HCT116 (cell line): Measurements from ENCODE around the gene GRIP1. TPM values are rescaled to one million over a fixed set of nuclear protein-coding genes. Genes with fewer than 3 reads are reported as not detected.

Experiments
- ATAC-seq: fragments of 200-7000 bp; cut with Tn5 transposase; 2 replicates; pipeline ENCODE4 v1.9.1; 2020; ENCODE audit warnings: mild to moderate bottlenecking, moderate library complexity
- BruUV-seq: library from RNA; stranded (reverse); fragments of 400-500 nt; replicated peaks from 2 replicates; lab custom pipeline; 2021; lab: Mats Ljungman, UMichigan
- CTCF ChIA-PET: fragments of 300-600 bp; sonication (Branson Sonifier 250); formaldehyde crosslinking; loops from one replicate; lab custom pipeline; 2021; ENCODE audit warnings: antibody characterized with exemption; lab: Charles Lee
- POLR2A ChIA-PET: fragments of 300-600, 350-600 bp; sonication (Branson Sonifier 250); formaldehyde crosslinking; loops from one replicate; lab custom pipeline; 2021; ENCODE audit warnings: antibody characterized with exemption; lab: Charles Lee
- RAD21 ChIA-PET, 2 experiments: fragments of 300-600 bp; sonication (Branson Sonifier 250); formaldehyde crosslinking; loops; one replicate each; lab custom pipeline; 2023; ENCODE audit warnings: low total read pairs in 2 of 2; ENCODE audit not compliant: uncharacterized antibody in 2 of 2, unreplicated experiment in 2 of 2, low non-redundant PET in 1 of 2; lab: Charles Lee
- DNase-seq: peaks from one replicate; pipeline ENCODE4 v3.0.0-alpha.2; 2010; ENCODE audit warnings: low read depth, low spot score
- H2AFZ ChIP-seq: fragments of 200-600 bp; shearing (Covaris generic), sonication (generic); 2 replicates; pipeline ENCODE4 v1.6.1; 2017; ENCODE audit warnings: low read depth, mixed run types, mixed read lengths, antibody characterized with exemption, low read length; ENCODE audit not compliant: poor library complexity, severe bottlenecking
- H3K27ac ChIP-seq: 2 replicates; pipeline ENCODE4 v1.5.1; 2012; ENCODE audit warnings: low read depth, low read length
- H3K27me3 ChIP-seq: fragments of 200-600 bp; sonication (generic); 2 replicates; pipeline ENCODE4 v1.6.1; 2016; ENCODE audit warnings: mixed run types, low read length, mixed read lengths; ENCODE audit not compliant: insufficient read depth
- H3K36me3 ChIP-seq, 2 experiments: fragments of 200-500 bp in 1 of 2; fragments of 200-600 bp in 1 of 2; sonication (Bioruptor generic) in 1 of 2; sonication (generic) in 1 of 2; 2 replicates each; pipeline versions ENCODE4 v1.5.1 to v1.6.1; 2014 to 2016; ENCODE audit warnings: low read length in 2 of 2, inconsistent platforms in 1 of 2, mixed read lengths in 1 of 2, mixed run types in 1 of 2; ENCODE audit not compliant: insufficient read depth in 2 of 2, control insufficient read depth in 1 of 2
- H3K4me1 ChIP-seq, 2 experiments: fragments of 200-600 bp in 1 of 2; sonication (generic) in 1 of 2; 2 replicates each; pipeline versions ENCODE4 v1.5.1 to v1.6.1; 2012 to 2017; ENCODE audit warnings: low read length in 2 of 2, inconsistent platforms in 1 of 2, mild to moderate bottlenecking in 1 of 2, mixed read lengths in 1 of 2, mixed run types in 1 of 2, moderate library complexity in 1 of 2; ENCODE audit not compliant: insufficient read depth in 2 of 2, control insufficient read depth in 1 of 2
- H3K4me2 ChIP-seq: fragments of 200-600 bp; sonication (generic); 2 replicates; pipeline ENCODE4 v1.6.1; 2017; ENCODE audit warnings: mixed run types, low read length, mixed read lengths
- H3K4me3 ChIP-seq, 2 experiments: fragments of 200-600 bp in 1 of 2; sonication (generic) in 1 of 2; replicated peaks in 1 of 2; 2 replicates each; pipeline ENCODE4 v1.5.1; 2011 to 2016; ENCODE audit warnings: low read length in 2 of 2, control low read depth in 1 of 2, low read depth in 1 of 2, mild to moderate bottlenecking in 1 of 2, mixed read lengths in 1 of 2, mixed run types in 1 of 2
- H3K79me2 ChIP-seq: fragments of 200-600 bp; sonication (generic); 2 replicates; pipeline ENCODE4 v1.6.1; 2017; ENCODE audit warnings: mild to moderate bottlenecking, mixed run types, low read length, moderate library complexity, mixed read lengths; ENCODE audit not compliant: insufficient read depth
- H3K9ac ChIP-seq: fragments of 200-600 bp; sonication (generic); 2 replicates; pipeline ENCODE4 v1.6.1; 2016; ENCODE audit warnings: low read length, mixed read lengths
- H3K9me2 ChIP-seq: fragments of 200-600 bp; sonication (generic), shearing (Covaris generic); 2 replicates; pipeline ENCODE4 v1.6.1; 2017; ENCODE audit warnings: mixed run types, mild to moderate bottlenecking, moderate library complexity; ENCODE audit not compliant: insufficient read depth
- H3K9me3 ChIP-seq, 2 experiments: fragments of 200-500 bp in 1 of 2; fragments of 200-600 bp in 1 of 2; sonication (Bioruptor generic) in 1 of 2; sonication (generic) in 1 of 2; 2 replicates each; pipeline ENCODE4 v1.6.1; 2014 to 2017; ENCODE audit warnings: low read length in 2 of 2, mixed read lengths in 2 of 2, inconsistent platforms in 1 of 2, low read depth in 1 of 2, mild to moderate bottlenecking in 1 of 2, mixed run types in 1 of 2, moderate library complexity in 1 of 2; ENCODE audit not compliant: control insufficient read depth in 1 of 2, insufficient read depth in 1 of 2
- H4K20me1 ChIP-seq: fragments of 200-600 bp; sonication (generic), shearing (Covaris generic); 2 replicates; pipeline ENCODE4 v1.6.1; 2017; ENCODE audit warnings: mixed run types, mild to moderate bottlenecking, moderate library complexity; ENCODE audit not compliant: insufficient read depth
- RAD21 ChIP-seq: IDR thresholded peaks from 2 replicates; pipeline ENCODE4 v1.6.1; 2012; ENCODE audit warnings: low read depth, mild to moderate bottlenecking
- ZNF274 ChIP-seq: fragments of 200-500 bp; sonication (Bioruptor generic); IDR thresholded peaks from 2 replicates; pipeline ENCODE4 v1.6.1; 2014; ENCODE audit warnings: mild to moderate bottlenecking, low read depth, low read length, inconsistent platforms
- intact Hi-C: fragments of 100-400 bp; cut with micrococcal nuclease; formaldehyde crosslinking; loops from 2 replicates; pipeline ENCODE4 v1.10.0; 2022
- total RNA-seq: library from RNA; stranded (reverse); gene quantifications from one replicate; pipeline ENCODE4 v1.2.1, GENCODE V29; 2021; ENCODE audit not compliant: unreplicated experiment
- TF ChIP-seq, protein P1 (sequence below): IDR thresholded peaks from 2 replicates; pipeline ENCODE4 v1.6.1; 2012
- TF ChIP-seq, protein P2 (sequence below): IDR thresholded peaks from 2 replicates; pipeline ENCODE4 v1.6.1; 2011; ENCODE audit warnings: mild to moderate bottlenecking, low read length, moderate library complexity; ENCODE audit not compliant: insufficient replicate concordance; ENCODE audit errors: extremely low read depth
- TF ChIP-seq, protein P3 (sequence below), 3 experiments: fragments of 200-600 bp in 1 of 3; sonication (generic) in 1 of 3; IDR thresholded peaks in 2 of 3; conservative IDR thresholded peaks in 1 of 3; 2 replicates each; pipeline ENCODE4 v1.5.1; 2012 to 2017; ENCODE audit warnings: low read depth in 2 of 3, low read length in 2 of 3, antibody characterized with exemption in 1 of 3, borderline replicate concordance in 1 of 3, control low read depth in 1 of 3, mild to moderate bottlenecking in 1 of 3, mixed read lengths in 1 of 3, mixed run types in 1 of 3, moderate library complexity in 1 of 3; ENCODE audit not compliant: insufficient read depth in 1 of 3

GRIP1 gene
- total RNA-seq, 1 experiment from 2014 or later: not detected

DNA sequence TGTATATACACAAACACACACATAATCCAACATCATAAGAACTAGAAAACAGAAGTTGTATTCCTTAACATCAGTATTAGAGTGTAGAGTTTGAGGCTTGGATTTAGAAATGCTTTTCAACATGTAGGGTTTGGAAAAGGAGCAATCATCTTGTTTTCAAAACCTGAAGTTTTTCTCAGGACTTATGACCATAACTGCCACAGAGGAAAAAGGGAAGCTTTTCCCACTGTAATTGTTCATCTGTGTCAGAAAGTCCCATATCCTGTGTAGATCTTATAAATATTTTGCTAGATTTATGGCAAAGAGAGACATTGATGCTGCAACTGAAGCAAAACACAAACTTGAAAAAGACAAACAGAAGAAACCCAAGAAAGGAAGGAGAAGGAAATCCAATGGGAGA, 115.7 kb downstream of the GRIP1 start (continued):
- TF ChIP-seq, protein P1, sequence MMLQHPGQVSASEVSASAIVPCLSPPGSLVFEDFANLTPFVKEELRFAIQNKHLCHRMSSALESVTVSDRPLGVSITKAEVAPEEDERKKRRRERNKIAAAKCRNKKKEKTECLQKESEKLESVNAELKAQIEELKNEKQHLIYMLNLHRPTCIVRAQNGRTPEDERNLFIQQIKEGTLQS: no peak
- TF ChIP-seq, all 23 proteins: peak for 0

DNA sequence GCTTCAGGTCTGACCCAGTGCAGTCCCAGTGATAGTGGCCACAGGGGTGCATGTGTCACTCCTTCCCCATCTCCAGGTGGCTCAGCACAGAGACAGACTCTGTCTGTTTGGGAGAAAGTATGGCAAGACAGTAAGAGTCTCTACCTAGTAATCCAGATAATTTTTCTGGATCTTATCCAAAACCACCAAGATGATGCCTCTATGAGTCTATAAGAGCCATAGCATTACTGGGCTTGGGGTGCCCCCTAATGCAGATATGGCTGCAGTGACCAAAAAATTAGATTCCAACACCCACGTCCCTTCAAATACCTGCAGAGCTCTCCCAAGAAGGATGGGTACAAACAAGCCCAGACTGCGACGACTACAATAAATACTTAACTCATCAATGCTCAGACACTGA, 123.8 kb downstream of the GRIP1 start:
- Histone ChIP-seq H3K27ac (no peak overlapping the region), H3K4me2 (no peak overlapping the region), H3K36me3 (no peaks in the 10 kb centered on the region), H3K4me1 (no peaks in the 10 kb centered on the region), H3K79me2 (no peaks in the 10 kb centered on the region), H3K27me3 (peaks cover 20% of the 10 kb centered on the region; the same call in 1 of the 2 replicates), H3K9me3 (no peaks in the 10 kb centered on the region), H2AFZ (no peak overlapping the region), H4K20me1 (no peaks in the 10 kb centered on the region), H3K9me2 (no peaks in the 10 kb centered on the region), H3K9ac (no peak overlapping the region), H3K4me3 (no peak overlapping the region)
- DNase-seq (no peak), ATAC-seq (no peak)
- ChIA-PET POLR2A (no interaction called here), CTCF (interaction anchor here (1.0 kb wide), 1 partner anchor 276 kb away, joined by 4 read pairs; no protein-coding TSS in a partner anchor), RAD21 (no interaction called here)
- intact Hi-C loops: no loop called here
- BruUV-seq: no TSS peak
- TF ChIP-seq, protein P2, sequence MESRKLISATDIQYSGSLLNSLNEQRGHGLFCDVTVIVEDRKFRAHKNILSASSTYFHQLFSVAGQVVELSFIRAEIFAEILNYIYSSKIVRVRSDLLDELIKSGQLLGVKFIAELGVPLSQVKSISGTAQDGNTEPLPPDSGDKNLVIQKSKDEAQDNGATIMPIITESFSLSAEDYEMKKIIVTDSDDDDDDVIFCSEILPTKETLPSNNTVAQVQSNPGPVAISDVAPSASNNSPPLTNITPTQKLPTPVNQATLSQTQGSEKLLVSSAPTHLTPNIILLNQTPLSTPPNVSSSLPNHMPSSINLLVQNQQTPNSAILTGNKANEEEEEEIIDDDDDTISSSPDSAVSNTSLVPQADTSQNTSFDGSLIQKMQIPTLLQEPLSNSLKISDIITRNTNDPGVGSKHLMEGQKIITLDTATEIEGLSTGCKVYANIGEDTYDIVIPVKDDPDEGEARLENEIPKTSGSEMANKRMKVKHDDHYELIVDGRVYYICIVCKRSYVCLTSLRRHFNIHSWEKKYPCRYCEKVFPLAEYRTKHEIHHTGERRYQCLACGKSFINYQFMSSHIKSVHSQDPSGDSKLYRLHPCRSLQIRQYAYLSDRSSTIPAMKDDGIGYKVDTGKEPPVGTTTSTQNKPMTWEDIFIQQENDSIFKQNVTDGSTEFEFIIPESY: no peak
- TF ChIP-seq RAD21 (peak; percentile 39), ZNF274 (no peak)
- TF ChIP-seq, protein P3, sequence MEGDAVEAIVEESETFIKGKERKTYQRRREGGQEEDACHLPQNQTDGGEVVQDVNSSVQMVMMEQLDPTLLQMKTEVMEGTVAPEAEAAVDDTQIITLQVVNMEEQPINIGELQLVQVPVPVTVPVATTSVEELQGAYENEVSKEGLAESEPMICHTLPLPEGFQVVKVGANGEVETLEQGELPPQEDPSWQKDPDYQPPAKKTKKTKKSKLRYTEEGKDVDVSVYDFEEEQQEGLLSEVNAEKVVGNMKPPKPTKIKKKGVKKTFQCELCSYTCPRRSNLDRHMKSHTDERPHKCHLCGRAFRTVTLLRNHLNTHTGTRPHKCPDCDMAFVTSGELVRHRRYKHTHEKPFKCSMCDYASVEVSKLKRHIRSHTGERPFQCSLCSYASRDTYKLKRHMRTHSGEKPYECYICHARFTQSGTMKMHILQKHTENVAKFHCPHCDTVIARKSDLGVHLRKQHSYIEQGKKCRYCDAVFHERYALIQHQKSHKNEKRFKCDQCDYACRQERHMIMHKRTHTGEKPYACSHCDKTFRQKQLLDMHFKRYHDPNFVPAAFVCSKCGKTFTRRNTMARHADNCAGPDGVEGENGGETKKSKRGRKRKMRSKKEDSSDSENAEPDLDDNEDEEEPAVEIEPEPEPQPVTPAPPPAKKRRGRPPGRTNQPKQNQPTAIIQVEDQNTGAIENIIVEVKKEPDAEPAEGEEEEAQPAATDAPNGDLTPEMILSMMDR (IDR thresholded peaks at IDR 0.05 in 2 of 3, conservative IDR thresholded peaks at IDR 0.05 in 1 of 3; ENCODE audit: borderline replicate concordance in 1 of 3, insufficient read depth in 1 of 3, low read depth in 2 of 3, low read length in 2 of 3): peak in 2 of 3 experiments; percentile 8 to 13; a peak in 1 of 6 replicates
